GM19438 (cell line): ENCODE measurements around the gene IPO8.

ENCODE experiments used
- ATAC-seq: cut with Tn5 transposase; IDR thresholded peaks from one replicate; pipeline ENCODE4 v1.9.1; 2021; ENCODE audit warnings: low read depth; ENCODE audit not compliant: unreplicated experiment

The IPO8 gene

DNA sequence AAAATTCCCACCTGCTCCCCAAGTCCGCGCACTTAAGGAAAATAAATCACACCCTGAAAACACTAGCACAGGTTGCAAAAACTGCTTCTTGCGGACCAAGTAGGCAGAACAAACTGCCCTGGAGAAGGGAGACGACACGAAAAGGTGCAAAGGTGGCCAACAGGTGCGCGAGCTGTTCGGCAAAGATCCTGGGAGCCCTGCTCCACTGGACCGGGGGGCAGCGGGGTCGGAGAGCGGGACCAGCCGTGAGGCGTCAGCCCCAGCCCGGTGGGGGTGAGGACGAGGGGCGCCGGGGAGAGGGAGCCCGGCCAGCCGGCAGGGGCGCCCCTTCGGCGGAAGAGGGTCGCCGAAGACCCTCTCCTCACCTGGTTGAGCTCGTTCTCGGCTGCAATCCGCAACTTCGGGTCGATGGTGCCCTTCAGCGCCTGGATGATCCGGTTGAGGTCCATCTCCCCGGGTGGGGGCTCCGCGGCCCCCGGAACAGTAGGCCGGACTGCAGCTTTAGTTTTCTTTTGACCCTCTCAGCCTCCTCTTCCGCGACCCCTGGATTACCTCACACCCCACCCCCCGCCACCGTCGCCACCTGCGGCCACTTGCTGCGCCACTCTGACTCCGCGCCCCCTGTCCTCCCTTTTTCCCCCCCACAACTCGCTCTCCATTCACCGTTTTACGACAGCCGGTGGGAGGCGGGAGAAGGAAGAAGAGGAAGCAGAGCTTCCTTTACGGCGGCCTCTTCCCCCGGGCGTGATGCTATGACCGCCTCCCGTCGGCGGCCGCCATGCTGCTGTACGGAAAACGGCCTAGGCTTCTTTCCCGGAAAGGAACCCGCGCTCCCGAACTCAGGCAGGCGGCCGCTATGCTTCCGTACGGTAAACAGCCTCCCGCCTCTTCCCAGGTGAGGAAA, at the start of gene IPO8:
IPO8 (minus strand) TSS at position 671 of the 904 bp plus-strand sequence; CDS start at position 449, 222 bp downstream.
- ATAC-seq, result peak; percentile 70

DNA sequence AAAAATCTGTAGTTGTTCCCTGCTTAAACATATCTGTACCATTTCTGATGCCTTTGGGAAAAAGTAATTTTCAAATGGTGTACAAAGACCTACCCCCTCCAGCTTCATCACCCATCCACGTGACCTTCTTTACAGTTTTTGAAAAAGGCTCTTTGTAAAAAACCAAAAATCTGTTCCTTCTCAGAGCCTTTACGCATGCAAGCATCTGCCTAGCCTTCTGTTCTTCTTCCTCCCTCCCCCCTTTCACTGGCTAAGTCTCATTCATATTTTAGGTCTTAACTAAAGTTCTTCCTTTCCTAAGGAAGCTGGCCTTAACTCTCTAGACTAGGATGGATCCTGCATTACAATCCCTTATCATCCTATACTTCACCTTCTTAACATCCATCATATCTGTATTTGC, 48.7 kb upstream of the IPO8 start:
- no peak for ATAC-seq

DNA sequence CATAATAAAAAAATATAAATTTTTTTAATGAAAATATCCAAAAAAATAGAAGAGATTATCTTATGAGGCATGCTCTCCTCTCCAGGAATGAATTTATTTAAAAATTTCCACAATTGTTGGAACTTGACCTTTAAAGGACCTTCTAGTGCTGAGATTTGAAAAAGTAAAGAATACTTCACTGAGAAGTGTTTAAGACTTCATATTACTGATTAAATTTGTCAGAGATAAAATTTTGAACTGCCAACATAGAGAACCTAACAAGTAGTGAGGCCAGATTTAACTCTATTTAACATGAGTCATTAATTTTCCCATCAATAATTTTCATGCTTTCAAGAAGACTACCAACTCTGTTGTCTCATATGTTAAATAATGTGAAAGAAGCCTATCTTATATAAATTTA, 44.6 kb upstream of the IPO8 start:
- ATAC-seq, result no peak

DNA sequence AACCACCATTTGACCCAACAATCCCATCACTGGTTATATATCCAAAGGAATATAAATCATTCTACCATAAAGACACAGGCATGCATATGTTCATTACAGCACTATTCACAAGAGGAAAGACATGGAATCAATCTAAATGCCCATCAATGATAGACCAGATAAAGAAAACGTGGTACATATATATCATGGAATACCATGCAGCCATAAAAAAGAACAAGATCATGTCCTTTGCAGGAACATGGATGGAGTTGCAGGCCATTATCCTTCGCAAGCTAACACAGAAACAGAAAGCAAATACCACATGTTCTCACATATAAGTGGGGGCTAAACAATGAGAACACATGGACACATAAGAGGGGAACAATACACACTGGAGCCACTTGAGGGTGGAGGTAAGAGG, 43.4 kb upstream of the IPO8 start:
- ATAC-seq, result no peak

DNA sequence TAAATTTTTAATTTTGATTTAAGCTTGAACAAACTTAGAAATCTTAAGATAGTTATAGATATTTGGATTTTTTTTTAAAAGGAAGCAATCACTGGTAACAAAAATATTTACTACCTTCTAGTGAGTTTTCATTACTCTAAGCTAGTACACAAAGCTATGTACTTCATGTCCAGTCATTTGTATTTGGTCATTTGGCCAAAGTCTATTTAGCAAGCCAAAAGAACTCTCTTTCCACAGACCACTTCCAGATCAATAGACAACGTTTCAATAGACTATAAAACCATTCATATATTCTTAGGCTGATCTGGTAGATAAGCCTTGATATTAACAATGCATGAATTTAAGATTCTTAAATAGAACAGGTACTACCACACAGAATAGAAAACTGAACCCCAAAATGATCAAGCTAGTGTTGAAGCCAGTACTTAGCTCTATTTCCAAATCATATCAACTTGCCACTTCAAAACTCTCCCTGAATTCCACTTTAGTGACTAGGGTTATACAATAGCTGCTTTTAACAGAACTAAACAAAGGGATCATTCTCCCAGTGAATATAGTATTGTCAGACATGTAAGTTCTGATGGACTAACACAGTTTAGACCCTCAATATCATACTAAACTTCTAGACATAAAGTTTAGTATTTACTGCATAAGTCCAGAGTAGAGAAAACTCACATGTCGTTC, 37.4 kb upstream of the IPO8 start:
- no peak for ATAC-seq

DNA sequence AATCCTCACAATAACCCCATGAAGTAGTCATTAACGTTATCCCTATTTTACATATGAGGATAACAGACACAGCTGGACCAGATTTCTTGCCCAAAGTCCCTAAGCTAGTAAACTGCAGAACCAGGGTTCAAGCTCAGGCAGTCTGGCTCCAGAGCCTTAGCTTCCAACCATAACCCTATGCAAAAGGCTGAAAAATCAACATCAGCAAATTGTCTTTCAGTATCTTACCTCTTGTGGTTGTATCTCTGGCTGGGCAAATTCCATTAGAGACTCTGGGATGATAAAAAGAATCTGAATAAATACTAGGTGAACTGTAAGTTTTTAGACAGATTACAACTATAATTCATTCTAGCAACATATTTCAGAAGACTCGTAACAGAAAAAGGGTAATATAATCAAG, 34.3 kb upstream of the IPO8 start:
- ATAC-seq, result no peak

DNA sequence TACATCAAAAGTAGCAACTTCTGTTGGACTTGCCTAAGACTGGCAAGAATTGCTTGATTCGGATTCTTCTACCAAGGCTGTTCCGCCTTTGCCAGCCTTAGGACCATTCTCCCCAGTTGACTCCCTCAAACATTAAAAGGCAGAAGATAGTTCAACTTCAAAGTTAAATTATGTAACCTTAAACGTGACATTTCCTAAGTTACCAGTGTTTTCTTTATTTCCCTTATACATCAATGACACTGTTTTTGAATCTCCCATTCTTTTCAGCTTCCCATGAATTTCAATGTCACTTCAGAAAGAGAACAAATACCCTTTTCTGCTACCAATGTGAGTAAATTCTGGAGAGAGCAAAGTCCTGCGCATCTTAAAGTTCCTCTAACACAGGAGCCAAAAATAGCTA, 33.9 kb upstream of the IPO8 start:
- no peak for ATAC-seq

DNA sequence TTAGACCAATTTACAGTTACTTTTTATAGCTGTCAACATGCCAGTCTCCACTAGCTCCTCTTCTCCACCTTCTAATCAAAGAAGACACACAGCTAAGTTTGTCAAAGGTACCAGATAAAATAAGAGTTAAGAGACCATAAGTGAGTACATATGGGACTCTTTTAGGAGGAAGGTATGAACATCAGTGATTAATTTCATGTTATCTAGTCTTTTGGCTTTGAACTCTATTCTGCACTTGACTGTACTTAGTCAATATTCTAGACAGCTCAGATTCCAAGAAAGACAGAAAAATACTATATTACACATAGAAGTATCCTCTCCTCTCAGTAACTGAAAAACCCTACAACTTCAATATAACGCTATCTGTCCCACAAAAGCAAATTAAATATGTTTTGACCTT, 31.0 kb upstream of the IPO8 start:
- ATAC-seq, result no peak

DNA sequence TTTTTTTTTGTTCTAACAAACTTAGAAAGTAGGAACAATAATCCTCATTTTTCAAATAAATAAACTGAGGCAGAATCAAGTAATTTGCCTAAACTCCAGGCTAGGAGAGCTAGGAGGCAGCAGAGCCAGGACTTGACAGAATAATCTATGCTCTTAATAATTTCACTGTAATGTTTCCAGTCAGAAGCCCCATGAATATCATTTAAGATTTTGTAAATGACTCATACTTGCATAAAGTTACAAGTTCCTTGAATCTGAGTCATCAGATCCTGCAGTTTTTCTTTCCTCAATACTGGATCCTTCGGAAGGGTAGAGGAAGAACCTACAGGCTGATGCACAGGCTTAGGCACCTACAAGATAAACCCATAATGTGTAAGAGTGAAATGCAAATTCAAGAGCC, 30.1 kb upstream of the IPO8 start:
- no peak for ATAC-seq

DNA sequence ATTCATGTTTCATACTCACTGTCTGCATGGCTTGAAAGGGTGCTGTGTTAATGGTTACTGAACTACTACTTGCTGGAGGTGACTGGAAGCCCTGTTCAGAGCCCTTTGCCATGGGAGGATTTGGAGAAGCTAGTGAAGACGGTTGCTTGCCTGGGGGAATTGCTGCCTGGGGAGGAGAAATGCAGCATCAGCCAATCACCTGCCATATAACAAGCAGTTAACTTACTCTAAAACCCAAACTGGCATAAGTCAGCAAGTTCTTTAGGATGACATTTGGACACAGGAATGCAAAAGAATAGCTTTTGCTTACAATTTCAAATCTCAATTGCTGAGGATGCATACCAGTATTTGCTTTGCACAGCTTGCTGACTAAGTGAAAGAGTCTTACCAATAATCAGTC, 23.4 kb upstream of the IPO8 start:
- ATAC-seq, result no peak

DNA sequence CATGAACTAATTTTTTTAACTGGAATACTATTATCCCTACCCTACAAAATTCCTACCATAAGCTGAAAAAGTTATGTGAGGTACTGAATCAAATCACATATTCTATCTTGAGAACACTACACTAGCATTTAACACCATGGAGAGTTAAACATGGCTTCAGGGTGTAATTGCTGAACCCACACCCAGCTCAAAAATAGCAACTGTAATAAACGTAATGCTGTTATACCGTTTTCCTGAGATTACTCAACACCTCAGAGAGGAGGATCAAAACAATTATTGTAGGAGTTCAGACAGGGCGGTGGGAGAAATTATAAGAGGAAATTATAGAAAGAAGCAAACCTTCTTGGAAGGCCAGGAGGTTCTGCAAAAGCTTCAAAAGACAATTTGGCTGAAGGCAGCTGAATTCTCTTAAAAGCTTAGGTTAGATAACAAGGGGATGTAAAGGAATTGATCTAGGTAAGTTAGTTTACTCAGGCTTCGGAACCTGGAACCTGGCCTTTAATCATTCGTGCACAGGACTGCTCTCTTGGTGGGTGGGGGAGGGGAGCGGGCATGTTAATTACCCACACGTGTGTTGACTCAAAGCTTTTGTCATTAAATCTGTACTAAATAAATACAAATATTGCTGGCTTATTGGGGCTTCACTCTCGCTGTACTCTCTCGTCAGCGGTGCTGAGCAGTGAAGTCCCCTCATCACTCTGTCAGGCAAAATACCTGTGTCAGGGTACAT, 12.1 kb upstream of the IPO8 start:
- no peak for ATAC-seq

DNA sequence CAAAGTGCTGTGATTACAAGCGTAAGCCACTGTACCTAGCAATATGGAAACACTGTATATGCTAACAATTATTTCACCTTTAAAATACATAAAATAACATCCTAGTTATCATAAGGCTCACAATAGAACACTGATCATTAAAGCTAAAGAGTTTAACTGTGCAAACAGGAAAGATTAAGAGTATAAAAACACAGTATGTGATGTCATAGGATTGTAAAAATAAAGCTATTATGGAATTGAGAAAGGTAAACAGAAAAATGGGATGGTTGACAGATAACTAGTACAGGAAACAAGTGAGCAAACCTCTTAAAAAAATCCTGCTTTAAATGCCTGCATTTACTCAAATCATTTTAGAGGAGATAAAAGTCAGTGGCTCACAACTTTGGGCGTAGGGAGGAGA, 10.8 kb upstream of the IPO8 start:
- ATAC-seq, result no peak

DNA sequence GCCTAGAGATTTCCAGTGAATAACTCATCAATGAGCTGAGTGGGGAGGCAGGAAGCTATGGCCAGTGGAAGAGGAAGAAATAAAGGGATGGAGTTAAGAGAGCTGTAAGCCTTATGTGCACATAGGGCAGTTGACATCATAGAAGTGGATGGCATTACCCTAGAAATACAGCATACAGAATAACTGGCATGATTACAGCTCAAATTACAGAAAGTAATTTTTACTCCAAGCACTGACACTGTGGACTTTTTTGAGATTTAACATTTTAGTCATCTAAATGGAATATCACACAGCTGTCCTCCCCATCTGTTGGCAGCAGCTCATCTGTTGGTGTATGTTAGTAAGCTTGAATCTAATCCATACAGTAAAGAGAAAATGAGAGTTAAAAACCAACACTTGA, 5.4 kb upstream of the IPO8 start:
- no peak for ATAC-seq

DNA sequence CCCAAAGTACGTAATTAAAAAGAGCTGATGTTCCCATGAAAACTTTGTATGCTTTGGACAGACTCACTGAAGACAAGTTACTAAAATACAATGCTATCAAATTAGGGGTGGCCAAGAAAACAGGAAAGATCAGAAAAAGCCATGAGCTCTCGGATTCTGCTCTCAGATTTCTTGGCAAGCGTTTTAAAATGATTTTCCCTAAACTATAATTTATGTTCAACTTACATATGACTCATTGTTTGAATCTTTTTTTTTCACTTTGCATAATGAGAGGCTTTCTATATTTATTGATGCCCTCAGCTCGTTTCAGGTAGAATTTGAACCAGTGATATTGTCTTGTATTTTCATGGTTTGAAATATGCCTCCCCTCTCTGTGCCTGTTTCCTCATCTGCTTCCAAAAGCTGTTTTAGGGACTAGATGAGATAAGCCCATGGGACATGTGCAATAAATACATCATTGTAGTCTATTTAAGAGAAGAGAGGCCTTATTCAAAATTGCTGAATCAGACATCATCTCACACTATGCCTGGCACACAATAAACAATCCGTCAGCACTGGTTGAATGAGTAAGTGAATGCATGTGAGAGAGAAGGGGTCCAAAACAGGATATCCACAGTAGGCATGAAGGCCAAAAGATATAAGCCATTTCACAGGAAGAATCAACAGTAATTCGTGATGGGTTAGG, 4.7 kb upstream of the IPO8 start:
- ATAC-seq, result no peak

DNA sequence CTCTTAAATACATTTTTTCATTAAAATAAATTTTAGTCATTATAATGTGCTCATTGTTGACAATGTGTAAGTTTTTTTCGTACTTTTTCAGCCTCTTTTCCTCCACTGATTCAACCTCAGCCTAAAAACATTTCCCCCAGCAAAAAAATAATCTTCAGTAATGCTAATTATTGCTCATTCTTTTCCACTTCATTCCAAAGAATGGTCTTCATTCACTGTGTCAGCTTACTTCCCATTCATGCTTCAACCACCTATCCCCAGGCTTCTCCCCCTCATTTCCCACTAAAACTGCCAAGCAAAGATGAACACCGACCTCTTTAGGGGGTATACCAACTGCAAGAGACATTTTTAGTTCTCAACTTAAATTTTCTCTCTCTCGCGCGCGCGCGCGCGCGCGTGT, 2.7 kb upstream of the IPO8 start:
- no peak for ATAC-seq

DNA sequence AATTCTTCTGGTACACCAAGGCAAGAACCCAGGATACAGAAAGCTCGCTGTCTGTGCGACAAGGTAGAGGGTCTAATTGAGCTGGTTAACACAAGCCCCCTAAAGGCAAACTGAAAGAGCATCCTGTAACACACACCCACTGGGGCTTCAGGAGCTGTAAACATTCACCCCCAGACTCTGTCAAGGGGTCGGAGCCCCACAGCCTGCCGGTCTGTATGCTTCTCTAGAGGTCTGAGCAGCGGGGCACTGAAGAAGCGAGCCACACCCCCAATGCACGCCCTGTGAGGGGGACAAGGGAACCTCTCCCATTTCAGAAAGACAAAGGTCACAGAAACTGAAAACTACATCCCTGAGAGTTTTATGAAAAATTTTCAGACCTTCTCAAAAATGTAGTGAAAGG, 1.3 kb upstream of the IPO8 start:
- no peak for ATAC-seq

DNA sequence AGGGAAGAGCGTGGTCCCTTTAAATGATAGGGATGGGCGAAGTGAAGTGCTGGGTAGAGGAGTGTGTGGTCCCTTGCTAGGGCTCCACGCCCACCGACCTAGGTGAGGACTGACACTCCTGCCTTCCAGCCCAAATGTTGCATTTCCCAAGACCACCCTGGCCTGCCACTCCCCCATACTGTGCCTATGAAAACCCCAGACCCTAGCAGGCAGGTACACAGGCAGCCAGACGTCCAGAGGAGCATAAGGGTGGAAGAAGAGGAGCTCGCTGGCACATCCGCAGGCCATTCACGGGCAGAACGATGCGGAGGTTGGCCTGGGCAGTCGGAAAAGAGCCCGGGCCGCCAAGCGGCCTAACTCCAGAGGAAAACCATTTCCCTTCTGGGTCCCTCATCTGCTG, 817 bp upstream of the IPO8 start:
- no peak for ATAC-seq

DNA sequence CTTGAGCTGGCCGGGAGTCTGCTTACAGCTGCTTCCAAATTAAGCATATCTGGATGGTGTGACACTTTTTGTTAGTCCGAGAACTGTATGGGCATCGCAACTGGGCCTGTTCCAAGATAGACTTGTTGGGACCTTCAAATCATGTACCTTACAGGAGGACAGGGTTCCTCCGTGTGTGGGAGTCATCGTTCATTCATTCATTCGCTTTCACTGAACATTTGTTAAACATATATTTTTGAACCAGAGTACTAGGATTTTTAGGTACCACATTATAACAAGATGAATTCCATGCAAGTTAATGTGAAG, 387 bp upstream of the IPO8 start:
- peak; percentile 43 for ATAC-seq

DNA sequence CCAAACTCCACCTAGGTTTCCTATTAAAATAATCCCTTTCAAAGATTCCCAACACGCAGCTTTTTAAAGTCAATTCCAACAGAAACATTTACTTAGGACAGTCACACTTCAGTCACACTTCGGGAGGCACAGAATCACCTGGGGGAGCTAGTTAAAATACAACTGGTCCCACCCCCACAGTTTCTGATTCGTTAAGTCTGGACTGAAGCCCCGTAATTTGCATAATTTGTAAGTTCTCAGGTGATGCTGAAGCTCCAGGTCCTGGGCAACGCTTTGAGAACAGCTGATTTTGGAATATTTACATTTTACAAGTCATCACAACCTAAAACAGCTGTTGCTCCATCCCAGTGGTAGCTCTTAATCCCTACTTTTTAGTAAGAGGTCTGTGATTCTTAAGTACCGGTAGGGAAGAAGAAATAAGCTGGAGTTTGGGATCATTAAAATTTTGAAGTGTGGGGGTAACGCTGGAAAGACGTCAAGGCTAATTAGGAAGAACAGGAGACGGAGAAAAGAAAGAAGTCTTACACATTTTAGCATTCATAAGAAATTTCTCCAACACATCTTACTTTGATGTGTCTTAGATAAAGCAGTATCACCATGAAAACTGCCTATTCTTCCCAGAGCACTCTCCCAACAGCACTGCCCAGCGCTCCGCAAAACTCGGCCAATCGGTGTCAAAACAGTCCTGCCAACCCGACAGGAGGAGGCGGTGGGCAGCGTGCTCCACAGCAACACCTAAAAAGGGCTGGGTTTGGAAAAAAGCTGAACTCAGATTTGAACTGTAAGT, 1.1 kb downstream of the IPO8 start:
- ATAC-seq, result peak; percentile 28

DNA sequence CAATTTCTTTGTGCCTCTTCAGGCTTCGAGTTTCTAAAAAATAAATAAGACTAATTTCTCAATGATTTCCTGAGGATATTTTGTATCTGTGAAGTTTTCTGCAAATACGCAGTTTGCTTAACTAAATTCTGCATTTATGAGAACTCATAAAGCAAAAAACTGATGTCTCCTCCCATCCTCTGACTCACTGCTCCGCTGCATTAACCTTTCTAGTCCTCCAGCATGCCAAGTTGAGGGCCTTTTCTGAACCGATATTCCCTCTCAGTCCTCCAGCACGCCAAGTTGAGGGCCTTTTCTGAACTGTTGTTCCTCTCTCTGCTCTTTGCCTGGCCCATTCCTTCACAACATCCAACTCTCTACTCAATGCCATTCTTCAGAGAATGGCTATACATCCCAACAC, 3.2 kb downstream of the IPO8 start:
- ATAC-seq, result no peak
